GM18520 (cell line): ENCODE measurements around the gene SF3B1.
"Not testable (repeated sequence)": the region's sequence is repeated elsewhere in the genome, so short reads cannot be mapped to it uniquely, and the experiment has no call there.

Experiments used
- ATAC-seq: cut with Tn5 transposase; IDR thresholded peaks from one replicate; pipeline ENCODE4 v1.9.1; 2021; ENCODE audit not compliant: unreplicated experiment

The SF3B1 gene

GRCh38 chr2:197433780-197434438, 919 bp downstream of the SF3B1 start:
- no peak for ATAC-seq

GRCh38 chr2:197432527-197432926, 2.3 kb downstream of the SF3B1 start:
- ATAC-seq, result not testable (repeated sequence)

- ATAC-seq, result no peak
Observed at GRCh38 chr2:197431858-197432257, 3.0 kb downstream of the SF3B1 start.

GRCh38 chr2:197427986-197428385, 6.8 kb downstream of the SF3B1 start:
- ATAC-seq, result no peak

GRCh38 chr2:197426723-197427603, 7.9 kb downstream of the SF3B1 start:
- no peak for ATAC-seq

- ATAC-seq, result no peak
Observed at GRCh38 chr2:197425550-197425949, 9.3 kb downstream of the SF3B1 start.

GRCh38 chr2:197423307-197423706, 11.5 kb downstream of the SF3B1 start:
- no peak for ATAC-seq

- ATAC-seq, result no peak
Observed at GRCh38 chr2:197419438-197419837, 15.4 kb downstream of the SF3B1 start.

- ATAC-seq, result no peak
Observed at GRCh38 chr2:197416268-197416667, 18.6 kb downstream of the SF3B1 start.

- no peak for ATAC-seq
Observed at GRCh38 chr2:197414515-197414914, 20.3 kb downstream of the SF3B1 start.

- ATAC-seq, result no peak
Observed at GRCh38 chr2:197414039-197414438, 20.8 kb downstream of the SF3B1 start.

GRCh38 chr2:197405582-197405981, 29.2 kb downstream of the SF3B1 start:
- no peak for ATAC-seq

- no peak for ATAC-seq
Observed at GRCh38 chr2:197399887-197400540, 34.8 kb downstream of the SF3B1 start.

- no peak for ATAC-seq
Observed at GRCh38 chr2:197398913-197399312, 35.9 kb downstream of the SF3B1 start.

GRCh38 chr2:197391220-197391717, 43.6 kb downstream of the SF3B1 start:
- no peak for ATAC-seq

- no peak for ATAC-seq
Observed at GRCh38 chr2:197388866-197389587, 45.8 kb downstream of the SF3B1 start.

- no peak for ATAC-seq
Observed at GRCh38 chr2:197387179-197387578, 47.6 kb downstream of the SF3B1 start.

- no peak for ATAC-seq
Observed at GRCh38 chr2:197386242-197386641, 48.6 kb downstream of the SF3B1 start.

- ATAC-seq, result no peak
Observed at GRCh38 chr2:197383825-197384224, 51.0 kb downstream of the SF3B1 start.

GRCh38 chr2:197381641-197382040, 53.2 kb downstream of the SF3B1 start:
- ATAC-seq, result no peak

GRCh38 chr2:197379918-197380309, 54.9 kb downstream of the SF3B1 start:
- not testable (repeated sequence) for ATAC-seq
